Nephron progenitor cell (in vitro differentiated cells): ENCODE results near the gene RANBP6.

Source experiments
- DNase-seq: peaks from one replicate; pipeline ENCODE4 v3.0.0; 2021
- H3K27ac Mint-ChIP-seq: 2 replicates; pipeline ENCODE4 v1.8.0; 2021; ENCODE audit warnings: mild to moderate bottlenecking, moderate library complexity, mixed read lengths
- H3K27me3 Mint-ChIP-seq: 2 replicates; pipeline ENCODE4 v1.8.0; 2021; ENCODE audit warnings: mild to moderate bottlenecking, low read depth, mixed read lengths; ENCODE audit not compliant: poor library complexity
- H3K36me3 Mint-ChIP-seq: 2 replicates; pipeline ENCODE4 v1.8.0; 2021; ENCODE audit warnings: low read depth, mixed read lengths
- H3K4me1 Mint-ChIP-seq: 2 replicates; pipeline ENCODE4 v1.8.0; 2021; ENCODE audit warnings: mixed read lengths
- H3K4me3 Mint-ChIP-seq: 2 replicates; pipeline ENCODE4 v1.8.0; 2021; ENCODE audit warnings: mild to moderate bottlenecking, moderate library complexity, mixed read lengths
- H3K9me3 Mint-ChIP-seq: 2 replicates; pipeline ENCODE4 v1.8.0; 2021; ENCODE audit warnings: mild to moderate bottlenecking, moderate library complexity, mixed read lengths
- TF ChIP-seq, protein P1 (sequence below): fragments of 200-600 bp; sonication (generic); IDR thresholded peaks from 2 replicates; pipeline ENCODE4 v1.5.0; 2021; ENCODE audit warnings: antibody characterized with exemption

RANBP6 gene

DNA sequence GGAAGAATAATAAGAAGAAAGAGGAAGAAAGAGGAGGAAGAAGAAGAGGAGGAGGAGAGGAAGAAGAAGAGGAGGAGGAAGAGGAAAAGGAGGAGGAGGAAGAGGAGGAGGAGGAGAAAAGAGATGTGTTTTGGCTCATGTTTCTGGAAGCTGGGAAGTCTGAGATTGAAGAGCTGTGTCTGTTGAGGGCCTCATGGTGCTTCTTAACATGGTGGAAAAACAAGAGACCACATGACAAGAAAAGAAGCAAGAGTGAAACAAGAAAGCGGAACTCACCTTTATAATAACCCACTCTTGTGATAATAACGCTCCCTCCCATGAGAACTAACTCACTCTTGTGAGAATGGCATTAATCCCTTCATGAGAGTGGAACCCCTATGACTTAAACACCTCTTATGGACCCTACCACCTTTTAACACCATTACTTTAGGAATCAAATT lies 36.1 kb upstream of the RANBP6 start:
- DNase-seq, result no peak
- no peaks in the 10 kb centered on the region for H3K36me3 Mint-ChIP-seq

DNA sequence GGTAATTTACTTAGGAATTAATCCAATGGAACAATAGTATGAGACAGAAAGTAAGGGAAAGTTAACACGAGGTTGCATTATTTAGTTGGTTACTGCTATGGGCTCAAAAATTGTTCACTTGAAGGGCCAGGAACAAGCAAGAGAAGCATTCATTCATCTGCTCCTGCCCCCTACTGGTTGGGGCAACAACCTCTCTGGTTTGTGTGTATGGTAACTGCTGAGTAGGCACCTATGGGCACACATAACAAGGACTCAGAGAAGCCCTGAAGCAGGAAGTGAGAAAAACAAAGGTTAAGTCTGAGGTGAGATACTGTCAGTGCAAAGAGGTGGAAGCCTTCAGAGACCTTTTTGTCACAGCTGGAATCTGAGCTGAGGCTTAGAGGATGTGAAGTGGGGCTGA lies 34.4 kb upstream of the RANBP6 start:
- H3K27me3 Mint-ChIP-seq, result peaks cover 6% of the 10 kb centered on the region
- no peaks in the 10 kb centered on the region for H3K36me3 Mint-ChIP-seq
- TF ChIP-seq, protein P1, sequence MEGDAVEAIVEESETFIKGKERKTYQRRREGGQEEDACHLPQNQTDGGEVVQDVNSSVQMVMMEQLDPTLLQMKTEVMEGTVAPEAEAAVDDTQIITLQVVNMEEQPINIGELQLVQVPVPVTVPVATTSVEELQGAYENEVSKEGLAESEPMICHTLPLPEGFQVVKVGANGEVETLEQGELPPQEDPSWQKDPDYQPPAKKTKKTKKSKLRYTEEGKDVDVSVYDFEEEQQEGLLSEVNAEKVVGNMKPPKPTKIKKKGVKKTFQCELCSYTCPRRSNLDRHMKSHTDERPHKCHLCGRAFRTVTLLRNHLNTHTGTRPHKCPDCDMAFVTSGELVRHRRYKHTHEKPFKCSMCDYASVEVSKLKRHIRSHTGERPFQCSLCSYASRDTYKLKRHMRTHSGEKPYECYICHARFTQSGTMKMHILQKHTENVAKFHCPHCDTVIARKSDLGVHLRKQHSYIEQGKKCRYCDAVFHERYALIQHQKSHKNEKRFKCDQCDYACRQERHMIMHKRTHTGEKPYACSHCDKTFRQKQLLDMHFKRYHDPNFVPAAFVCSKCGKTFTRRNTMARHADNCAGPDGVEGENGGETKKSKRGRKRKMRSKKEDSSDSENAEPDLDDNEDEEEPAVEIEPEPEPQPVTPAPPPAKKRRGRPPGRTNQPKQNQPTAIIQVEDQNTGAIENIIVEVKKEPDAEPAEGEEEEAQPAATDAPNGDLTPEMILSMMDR, result no peak
- H3K27ac Mint-ChIP-seq, result no peak overlapping the region
- no peak for DNase-seq
- no peak overlapping the region for H3K4me3 Mint-ChIP-seq
- no peaks in the 10 kb centered on the region for H3K9me3 Mint-ChIP-seq
- H3K4me1 Mint-ChIP-seq, result no peaks in the 10 kb centered on the region

More for the DNA sequence above, 36.1 kb upstream of the RANBP6 start:
- Mint-ChIP-seq H3K9me3 (no peaks in the 10 kb centered on the region), H3K27me3 (peaks cover 6% of the 10 kb centered on the region), H3K4me1 (no peaks in the 10 kb centered on the region), H3K27ac (no peak overlapping the region), H3K4me3 (no peak overlapping the region)
- TF ChIP-seq, protein P1, result no peak

DNA sequence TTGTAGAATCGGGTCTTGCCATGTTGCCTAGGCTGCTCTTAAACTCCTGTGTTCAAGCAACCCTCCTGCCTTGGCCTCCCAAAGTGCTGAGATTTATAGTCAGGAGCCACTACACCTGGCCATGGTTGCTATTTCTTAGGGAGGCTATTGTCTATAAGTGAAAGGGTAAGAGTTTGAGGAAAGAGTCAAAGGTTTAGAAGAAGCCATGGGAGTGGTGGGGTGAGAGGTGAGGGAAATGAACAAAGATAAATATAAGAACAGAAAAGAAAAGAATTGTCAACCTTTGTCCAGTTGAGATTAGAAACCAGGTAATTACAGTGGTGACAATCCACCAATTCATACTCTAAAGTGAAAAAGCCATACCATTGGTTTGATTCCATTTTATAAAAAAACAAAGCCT lies 32.6 kb upstream of the RANBP6 start:
- TF ChIP-seq, protein P1, result no peak

DNA sequence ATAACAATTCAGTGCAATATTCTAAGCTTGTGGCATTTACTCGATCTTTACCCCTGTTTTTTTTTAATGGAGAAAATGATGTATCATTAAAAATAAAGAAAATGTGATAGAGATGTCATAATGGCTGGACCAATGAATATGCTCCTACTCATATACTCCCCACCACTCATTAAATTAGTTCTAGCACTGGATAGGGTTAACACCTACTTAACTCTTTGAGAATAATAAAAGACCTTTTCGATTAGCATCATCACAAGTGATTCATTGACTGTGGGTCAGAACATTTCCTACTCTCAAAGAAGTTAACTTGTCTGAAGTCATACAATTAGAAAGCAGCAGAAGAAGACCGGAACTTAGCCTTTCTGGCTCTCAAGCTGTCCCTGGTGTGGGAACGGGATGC lies 31.6 kb upstream of the RANBP6 start:
- H3K36me3 Mint-ChIP-seq, result no peaks in the 10 kb centered on the region
- TF ChIP-seq, protein P1, result no peak
- no peak for DNase-seq
- H3K9me3 Mint-ChIP-seq, result no peaks in the 10 kb centered on the region
- no peak overlapping the region for H3K4me3 Mint-ChIP-seq
- H3K27ac Mint-ChIP-seq, result no peak overlapping the region
- no peaks in the 10 kb centered on the region for H3K4me1 Mint-ChIP-seq
- H3K27me3 Mint-ChIP-seq, result peaks cover 6% of the 10 kb centered on the region

More for the DNA sequence above, 32.6 kb upstream of the RANBP6 start:
- no peak overlapping the region for H3K27ac Mint-ChIP-seq
- peaks cover 6% of the 10 kb centered on the region for H3K27me3 Mint-ChIP-seq
- DNase-seq, result no peak
- H3K9me3 Mint-ChIP-seq, result no peaks in the 10 kb centered on the region
- H3K4me3 Mint-ChIP-seq, result no peak overlapping the region
- no peaks in the 10 kb centered on the region for H3K4me1 Mint-ChIP-seq
- H3K36me3 Mint-ChIP-seq, result no peaks in the 10 kb centered on the region

DNA sequence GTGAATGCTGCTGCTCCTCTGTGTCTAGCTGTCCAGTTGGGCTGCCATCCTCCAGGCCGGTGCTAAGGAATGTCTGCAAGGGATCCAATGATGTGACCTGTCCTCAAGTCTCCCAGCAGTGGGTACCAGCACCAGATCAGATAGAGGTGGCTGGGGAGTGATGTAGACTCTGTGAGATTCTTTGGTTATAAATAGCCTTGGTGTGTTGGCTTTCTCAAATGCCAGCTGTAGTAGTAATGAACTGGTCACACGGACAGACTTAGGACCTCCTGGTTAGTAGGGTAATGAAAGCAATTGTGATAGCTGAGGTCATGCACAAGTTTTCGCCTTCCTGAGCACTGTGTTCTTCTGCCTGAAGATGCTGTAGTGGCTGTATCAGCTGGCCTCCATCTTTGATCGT lies 29.9 kb upstream of the RANBP6 start:
- Mint-ChIP-seq H3K4me3 (no peak overlapping the region), H3K4me1 (no peaks in the 10 kb centered on the region), H3K9me3 (no peaks in the 10 kb centered on the region), H3K27ac (no peak overlapping the region), H3K27me3 (peaks cover 6% of the 10 kb centered on the region), H3K36me3 (no peaks in the 10 kb centered on the region)
- no peak for DNase-seq
- TF ChIP-seq, protein P1, result no peak

DNA sequence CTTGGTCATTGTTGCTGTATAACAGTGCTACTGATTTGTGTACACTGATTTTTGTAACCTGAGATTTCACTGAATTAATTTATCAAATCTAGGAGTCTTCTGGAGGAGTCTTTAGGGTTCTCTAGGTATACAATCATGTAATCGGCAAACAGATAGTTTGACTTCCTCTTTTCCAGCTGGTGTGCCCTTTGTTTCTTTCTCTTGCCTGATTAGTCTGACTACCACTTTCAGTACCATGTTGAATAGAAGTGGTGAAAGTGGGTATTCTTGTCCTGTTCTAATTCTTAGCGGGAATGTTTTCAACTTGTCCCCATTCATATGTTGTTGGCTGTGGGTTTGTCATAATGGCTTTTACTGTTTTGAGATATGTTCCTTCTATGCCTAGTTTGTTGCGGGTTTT lies 24.7 kb upstream of the RANBP6 start:
- H3K36me3 Mint-ChIP-seq, result no peaks in the 10 kb centered on the region
- H3K4me1 Mint-ChIP-seq, result no peaks in the 10 kb centered on the region
- no peaks in the 10 kb centered on the region for H3K9me3 Mint-ChIP-seq
- DNase-seq, result no peak
- H3K27ac Mint-ChIP-seq, result no peak overlapping the region
- TF ChIP-seq, protein P1, result no peak
- no peak overlapping the region for H3K4me3 Mint-ChIP-seq
- H3K27me3 Mint-ChIP-seq, result peaks cover 3% of the 10 kb centered on the region
